GM21619 (cell line): ENCODE measurements around the gene LRIG3.
"Not testable (repeated sequence)": the region's sequence is repeated elsewhere in the genome, so short reads cannot be mapped to it uniquely, and the experiment has no call there.

Source experiments
- ATAC-seq: cut with Tn5 transposase; IDR thresholded peaks from one replicate; pipeline ENCODE4 v1.9.1; 2021; ENCODE audit not compliant: unreplicated experiment

LRIG3 gene

DNA sequence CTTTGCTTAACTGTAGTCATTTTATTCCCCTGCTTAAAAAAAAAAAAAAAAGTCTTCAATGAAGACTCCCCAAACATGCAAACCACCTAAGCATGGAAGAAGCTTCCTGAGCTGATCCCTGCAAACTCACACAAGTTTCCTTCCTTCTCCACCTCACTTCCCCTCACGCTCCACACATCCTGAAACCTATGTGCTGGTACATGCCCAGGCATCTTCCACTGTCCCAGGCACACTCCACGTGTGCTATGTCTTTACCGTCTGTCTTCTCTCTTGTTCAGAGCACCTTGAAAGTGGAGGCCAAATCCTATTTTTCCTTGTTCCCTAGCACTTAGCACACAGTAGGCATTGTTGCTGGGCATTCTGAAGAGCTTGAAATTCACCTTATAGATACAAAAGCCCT, 13.4 kb downstream of the LRIG3 start:
- no peak for ATAC-seq

DNA sequence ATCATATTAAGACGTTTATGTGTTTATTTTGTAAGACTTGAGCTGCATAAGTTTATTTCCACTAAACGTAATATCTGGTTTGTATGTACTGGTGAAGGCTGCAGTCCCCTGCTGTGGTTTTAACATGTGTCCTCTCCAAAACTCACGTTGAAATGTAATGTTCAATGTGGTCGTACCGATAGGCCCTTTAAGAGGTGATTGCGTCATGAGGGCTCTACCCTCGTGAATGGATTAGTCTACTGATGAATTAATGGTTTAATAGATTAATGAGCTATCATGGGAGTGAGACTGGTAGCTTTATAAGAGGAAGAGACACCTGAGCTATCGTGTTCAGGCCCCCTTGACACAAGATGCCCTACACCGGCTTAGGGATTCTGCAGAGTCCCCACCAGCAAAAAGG, 14.9 kb downstream of the LRIG3 start:
- ATAC-seq = no peak

DNA sequence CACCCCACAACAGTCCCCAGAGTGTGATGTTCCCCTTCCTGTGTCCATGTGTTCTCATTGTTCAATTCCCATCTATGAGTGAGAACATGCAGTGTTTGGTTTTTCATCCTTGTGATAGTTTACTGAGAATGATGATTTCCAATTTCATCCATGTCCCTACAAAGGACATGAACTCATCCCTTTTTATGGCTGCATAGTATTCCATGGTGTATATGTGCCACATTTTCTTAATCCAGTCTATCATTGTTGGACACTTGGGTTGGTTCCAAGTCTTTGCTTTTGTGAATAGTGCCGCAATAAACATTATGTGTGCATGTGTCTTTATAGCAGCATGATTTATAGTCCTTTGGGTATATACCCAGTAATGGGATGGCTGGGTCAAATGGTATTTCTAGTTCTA, 17.6 kb downstream of the LRIG3 start:
- ATAC-seq = not testable (repeated sequence)

DNA sequence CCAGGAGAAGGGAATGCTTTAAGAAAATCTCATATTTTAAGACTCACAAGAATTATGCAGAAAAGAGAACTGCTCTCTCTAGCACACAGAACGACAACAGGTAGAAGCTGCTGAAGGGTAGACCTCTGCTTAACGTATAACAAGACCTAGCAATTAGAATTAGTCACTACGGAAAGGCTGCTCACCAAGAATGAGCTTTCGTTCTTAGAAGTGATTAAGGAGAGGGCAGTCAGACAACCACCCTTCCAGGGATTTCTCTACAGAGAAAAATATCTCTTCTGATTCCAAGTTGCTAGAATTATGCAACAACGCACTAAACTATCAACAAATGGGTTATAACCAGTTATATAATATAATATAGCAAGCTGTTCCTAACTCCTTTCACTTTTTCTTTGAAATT, 18.6 kb downstream of the LRIG3 start:
- no peak for ATAC-seq

DNA sequence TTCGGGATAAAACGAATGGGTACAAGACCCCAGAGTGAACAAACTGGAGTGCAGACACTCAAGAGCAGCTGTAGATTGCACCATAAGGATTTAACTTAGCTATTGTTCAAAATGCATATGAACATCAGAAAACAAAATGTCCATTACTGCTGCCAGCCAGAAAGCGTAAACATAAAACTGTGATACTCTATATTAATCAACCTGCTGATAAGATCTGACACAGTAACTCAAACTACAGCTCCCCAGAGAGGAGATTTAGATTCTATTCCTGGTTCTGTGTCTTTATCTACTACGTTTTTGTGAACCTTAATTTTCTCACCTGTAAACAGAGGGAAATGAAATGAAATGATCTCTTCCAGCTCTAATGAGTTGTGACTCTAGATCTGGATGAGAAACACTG, 22.3 kb downstream of the LRIG3 start:
- ATAC-seq = no peak

DNA sequence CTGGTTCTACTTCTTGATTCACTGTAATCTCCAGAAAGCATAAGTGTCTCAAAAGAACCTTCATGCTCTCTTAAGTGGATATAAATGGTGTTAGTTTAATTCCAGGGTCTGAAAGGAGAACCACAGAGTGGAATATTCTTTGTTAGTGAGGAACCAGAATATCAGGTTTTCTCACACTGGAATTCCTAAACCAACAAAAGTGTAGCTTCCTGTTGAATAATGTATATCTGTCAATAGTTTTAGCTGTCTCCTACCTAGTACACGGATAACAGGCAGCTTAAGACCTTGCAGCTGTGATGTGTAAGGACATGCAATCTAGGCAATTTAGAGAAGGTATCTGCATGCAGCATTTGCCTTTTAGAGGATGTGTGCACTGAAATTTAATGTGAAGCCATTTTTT, 24.0 kb downstream of the LRIG3 start:
- no peak for ATAC-seq

DNA sequence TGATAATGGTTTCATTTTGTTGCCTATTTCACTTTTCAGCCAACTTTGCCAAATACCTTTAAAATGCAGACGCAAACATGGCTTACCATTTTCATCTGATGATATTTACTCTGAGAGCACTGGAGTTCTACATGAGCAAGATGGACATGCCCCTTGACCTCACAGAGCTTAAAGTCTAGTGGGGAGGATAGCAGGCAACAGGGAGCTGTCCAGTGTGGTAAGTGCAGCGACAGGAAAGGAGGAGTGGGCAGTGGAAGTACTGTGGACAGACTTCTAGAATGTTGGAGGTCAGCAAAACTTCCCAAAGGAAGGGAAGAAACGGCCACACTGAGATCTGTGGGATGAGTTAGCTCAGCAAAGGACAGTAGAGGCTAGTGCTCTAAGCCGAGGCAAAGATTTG, 25.3 kb downstream of the LRIG3 start:
- no peak for ATAC-seq

DNA sequence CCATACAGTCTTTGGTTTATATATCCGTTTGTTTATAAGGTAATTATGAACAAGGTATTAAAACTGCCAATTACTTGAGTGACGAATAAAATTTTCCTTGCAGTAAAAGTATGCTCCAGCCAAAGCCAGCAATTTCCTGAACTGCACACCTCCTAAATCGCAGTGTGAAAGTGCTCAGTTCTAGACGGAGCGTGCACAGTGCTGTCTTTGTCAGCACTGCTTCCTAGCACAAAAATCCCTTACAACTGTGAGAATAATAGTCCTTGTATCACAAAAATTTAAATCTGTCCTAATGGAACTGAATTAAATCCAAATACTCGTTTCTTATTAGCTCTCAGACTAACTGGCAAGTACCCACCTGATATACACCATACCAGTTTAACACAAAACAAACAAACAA, 26.3 kb downstream of the LRIG3 start:
- no peak for ATAC-seq

DNA sequence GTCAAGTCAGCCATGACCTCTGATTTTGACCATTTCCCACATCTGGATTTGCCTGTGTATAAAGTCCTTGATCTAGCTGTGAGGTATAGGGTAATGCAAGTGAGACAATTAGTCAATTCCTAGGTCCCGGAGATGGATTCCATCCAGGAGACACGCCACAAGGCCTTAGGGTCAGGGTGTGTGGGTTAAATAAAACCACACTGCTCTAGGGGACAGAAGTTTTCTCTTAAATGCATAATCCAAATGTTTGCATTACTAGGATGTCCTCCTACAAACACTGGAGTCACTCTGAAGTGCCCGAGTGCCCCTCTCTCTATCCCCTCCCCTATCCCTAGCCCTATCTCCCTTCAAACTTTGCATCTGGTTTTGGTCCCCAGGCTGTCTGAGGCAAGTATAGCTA, 26.8 kb downstream of the LRIG3 start:
- ATAC-seq = no peak

DNA sequence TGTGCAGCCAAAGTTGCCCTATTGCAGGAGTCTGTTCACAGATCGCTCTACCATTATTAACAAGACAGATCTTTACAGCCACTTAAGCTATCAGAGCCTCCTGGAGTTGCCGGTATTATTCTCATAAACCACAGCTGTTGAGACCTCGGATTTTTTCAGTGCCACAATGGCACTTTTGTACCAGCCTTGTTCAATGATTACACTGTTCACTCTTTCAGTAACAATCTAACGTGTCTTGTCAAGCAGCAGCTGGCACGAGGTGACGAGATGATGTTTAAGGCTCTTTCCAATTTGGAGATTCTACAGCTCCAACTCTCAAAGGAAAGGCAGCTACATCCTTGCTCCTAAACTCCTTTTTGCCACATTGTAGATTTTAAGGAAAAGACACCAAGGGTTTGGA, 30.7 kb downstream of the LRIG3 start:
- ATAC-seq = no peak

DNA sequence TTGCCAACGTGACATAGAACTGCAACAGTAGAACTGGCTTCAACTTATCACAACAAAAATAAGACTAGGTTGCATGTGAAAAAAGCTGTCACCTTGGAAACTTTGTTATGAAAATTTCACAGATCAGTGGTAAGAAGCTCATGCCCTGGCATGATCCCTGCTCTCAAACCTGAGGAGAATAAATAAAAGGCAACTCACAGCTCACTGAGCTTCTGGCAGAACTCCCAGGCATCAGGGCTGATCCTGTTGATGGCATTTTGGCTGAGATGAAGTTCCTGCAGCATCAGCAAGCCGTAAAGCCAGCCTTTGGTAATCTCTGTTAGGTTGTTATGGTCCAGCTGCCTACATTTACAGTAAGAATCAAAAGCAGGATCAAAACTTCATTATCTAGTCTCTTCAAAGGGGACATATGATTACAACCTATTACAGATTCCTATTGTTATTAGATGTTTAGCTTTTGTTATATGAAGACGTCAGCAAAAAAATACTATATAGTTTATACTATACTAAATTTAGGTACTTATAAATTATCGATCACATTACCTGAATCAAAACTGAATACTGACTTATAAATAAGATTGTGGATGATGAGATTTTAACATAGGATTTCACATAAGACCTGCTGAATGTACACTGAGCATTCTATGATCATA, 32.0 kb downstream of the LRIG3 start:
- ATAC-seq = no peak

DNA sequence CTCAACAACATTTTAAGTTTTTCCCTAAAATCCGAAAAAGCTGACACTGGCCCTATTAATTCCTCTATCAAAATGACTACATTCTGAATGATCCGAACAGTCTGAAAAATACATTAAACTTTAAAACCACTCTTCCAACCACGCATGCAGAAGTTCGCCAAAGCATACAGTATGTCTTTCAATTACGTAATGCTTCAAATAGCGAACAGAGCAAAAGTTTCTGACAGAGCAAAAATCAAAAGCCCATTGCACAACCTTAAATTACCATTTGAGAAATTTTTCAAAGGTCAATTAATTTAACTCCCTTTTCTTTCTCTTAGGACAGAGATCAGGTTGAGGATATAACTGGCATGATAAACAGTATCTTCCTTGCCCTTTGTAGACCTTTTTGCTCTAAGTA, 33.2 kb downstream of the LRIG3 start:
- no peak for ATAC-seq

DNA sequence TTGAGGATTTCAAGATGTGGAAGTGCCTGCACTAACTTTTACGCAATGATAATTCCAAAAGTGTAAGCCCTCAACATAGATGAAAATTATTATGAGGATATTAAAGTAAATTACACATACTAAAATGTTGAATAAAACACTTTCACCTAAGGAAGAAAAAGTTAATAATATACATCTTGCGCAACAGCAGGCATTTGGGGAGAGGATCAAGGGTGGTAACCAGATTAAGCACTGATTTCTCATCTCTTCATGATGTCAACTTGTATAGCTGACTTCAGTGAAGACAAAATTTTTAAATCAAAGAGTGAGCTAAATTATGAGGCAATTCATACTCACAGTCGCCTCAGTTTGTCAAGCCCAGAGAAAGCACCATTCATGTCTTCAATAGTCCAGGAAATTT, 33.8 kb downstream of the LRIG3 start:
- ATAC-seq = no peak

DNA sequence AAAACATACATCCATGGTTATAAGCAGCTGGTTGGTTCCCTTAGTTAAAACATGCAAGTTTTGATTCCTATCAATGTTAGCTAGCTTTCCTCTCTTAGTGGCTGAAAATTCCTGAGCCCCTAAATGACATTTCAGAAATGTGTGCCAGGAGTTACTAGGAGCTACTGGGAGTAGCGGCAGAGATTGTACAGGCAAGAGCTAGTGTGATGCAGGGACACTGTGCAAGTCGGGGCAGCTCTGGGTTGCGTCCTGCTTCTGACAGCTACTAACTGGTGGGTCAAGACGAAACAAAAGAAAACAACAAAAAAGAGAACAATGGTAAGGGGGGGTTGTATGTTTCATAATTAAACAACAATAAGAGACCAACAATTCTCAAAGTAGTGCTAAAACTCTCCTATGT, 35.4 kb downstream of the LRIG3 start:
- no peak for ATAC-seq

DNA sequence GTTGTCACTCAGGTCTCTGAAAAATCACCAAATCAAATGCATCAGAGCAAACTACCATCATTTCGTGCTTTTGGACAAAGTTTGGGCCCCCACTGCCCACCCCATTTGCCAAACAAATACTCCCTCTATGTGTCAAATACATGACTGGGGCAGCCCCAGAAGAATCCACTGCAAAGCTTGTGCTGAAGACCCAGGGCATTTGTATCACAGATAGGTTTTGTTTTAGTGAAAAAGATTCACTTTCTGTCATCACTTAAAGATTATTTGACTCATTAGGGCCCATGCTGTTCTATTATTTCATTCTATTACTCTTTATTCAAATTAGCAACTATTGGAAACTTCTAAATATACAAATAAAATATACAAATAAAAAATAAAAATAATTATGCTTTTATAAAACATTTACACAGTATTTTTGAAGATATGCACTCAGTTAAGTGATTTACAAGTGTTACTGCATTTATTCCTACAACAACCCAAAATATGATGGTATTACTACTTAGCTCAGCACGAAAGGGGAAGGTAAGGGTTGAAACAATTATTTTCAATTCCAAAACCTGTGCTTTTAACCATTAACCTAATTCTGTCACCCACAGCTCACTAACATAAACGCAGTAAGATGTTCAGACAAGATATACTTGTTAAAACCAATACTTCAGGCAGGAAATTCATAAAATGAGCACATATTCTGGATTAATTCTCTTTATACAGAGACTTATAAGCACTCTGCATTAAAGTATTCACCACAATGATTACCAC, 36.5 kb downstream of the LRIG3 start:
- peak; percentile 52 for ATAC-seq

DNA sequence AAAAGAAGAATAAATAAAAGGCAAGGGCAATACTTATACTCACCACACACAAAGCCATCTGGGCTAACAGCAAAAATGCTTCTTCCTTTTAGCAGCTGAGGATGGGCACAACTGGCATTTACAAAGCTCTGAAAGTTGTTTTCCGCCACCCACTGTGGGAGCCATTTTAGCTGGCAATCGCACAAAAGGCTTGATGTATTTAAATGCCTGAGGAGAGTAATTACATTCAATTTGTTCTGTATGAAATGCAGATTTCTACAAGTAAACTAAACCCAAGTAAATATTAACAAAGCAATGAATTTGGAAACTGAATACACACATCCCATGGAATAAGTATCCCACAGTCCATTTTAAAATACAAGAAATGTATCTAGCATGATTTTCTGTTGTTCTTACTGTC, 37.5 kb downstream of the LRIG3 start:
- ATAC-seq = no peak

DNA sequence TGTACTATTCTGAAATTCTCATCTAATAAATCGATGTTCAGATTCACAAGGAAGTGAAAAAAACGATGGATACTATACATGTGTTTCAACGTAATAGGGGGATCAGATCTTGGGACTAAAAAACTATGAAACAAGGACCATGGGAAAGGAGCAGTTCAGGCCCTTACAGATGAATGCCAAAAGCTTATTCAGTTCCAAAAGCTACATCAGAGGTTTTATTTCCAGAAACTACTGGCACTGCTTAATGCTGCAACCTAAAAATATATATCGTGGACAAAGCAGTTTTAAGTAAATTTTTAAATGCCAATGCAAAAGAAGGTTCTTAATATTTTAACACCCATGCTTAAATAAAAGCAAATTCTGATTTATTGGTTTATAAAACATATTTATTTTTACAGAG, 38.5 kb downstream of the LRIG3 start:
- no peak for ATAC-seq

DNA sequence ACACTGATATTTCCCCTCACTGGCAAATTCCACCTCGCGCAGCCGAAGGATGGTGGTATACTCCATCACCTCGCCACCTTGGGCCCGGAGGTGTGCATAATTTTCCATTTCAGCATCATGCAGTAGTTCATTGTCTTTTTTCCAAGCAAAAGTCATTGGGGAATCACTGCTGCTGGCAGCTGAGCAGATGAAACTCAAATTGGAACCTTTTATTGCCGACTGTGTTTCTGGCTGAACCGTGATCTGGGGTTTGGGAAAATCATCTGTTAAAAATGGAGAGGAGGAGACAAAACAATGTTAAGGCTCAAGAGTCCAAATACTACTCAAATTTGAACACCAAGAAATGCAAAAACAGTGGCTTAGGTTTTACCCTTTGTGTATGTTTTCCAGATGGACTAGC, 39.7 kb downstream of the LRIG3 start:
- ATAC-seq = no peak

DNA sequence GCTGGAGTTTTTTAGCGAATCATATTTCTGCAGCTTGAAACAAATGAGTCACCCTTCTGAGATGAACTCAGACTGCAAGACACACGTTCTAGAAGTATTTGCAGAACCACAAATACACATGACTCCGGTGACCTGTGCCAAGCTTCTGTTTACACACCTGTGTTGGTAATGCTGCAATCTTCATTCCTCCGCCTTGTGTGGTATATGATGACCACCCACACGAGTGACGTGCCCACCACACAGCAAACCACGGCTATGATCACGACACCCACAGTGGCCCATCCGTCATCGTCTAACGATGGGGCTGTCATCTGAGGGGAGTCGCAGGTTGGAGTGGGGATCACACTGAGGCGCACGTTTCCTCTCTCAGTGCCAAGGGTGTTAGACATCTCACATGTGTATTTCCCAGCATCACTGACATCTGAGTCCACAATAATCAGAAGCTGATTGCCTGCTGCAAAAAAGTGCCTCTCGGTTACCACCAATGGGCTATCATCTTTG, 43.0 kb downstream of the LRIG3 start:
- ATAC-seq = no peak

DNA sequence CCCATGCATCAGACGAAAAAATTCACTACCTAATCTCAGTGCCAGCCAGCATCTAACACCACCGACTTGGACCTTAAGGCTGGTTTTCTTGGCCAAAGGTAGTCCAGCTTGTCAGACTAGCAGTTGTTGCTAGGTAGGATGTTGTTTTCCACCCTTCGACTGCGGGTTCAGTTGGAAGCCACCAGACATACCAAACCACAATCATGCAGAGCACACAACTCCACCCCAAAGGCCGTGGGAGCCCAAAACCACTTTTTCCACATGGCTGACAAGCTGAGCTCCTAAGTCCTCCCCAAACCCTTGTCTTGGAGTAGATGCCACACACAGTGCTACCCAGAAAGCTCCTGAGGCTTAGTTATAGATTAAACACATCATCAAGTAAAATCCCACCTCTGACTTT, 46.8 kb downstream of the LRIG3 start:
- ATAC-seq = no peak

DNA sequence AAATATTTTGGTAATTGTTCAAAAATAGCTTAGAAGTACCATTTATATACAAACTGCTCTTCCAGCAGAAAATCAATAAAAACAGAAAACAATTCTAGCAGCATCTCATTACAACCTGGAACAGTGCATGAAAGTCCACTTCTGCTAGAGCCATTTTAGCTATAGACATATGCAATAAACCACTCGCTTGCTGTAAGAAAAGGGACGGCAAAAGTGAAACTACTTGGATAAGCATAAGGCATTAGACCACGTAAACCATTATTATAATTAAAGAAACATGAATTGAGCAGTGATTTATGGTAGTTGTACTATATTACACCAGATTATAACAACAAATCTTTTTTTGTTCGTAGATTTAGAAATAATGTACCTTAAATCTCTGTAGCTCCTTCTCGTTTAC, 48.7 kb downstream of the LRIG3 start:
- ATAC-seq = no peak

DNA sequence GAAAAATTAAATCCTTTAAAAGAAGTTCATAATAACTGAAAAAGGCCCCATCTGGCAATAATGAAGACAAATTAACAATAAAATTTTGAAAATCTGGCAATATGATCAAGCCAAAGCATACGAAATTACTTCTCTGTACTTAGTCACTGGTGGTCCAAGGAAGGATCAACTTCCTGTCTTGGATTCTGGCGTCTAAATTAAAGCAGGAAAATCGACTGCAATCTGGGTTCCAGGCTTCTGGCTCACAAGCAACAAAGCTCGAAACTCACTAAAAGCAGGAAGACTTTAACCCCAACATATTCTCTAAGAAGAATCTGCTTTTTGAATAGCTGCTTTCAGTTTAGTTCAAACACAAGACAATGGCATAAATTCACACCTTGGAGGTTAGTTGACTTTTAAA, 49.7 kb downstream of the LRIG3 start:
- ATAC-seq = no peak

DNA sequence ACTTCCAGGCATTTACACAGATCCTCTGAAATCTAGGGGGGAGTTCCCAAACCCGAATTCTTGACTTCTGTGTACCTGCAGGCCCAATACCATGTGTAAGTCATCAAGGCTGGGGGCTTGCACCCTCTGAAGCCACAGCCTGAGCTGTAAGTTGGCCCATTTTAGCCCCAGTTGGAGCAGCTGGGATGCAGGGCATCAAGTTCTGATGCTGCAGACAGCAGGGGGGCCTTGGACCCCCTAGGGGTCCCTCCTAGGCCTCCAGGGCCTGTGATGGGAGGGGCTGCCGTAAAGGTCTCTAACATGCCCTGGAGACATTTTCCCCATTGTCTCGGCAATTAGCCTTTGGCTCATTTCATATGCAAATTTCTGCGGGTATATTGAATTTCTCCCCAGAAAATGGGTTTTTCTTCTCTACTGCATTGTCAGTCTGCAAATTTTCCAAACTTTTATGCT, 59.5 kb downstream of the LRIG3 start:
- no peak for ATAC-seq
